ENCODE data around the gene PRRC2A.

The PRRC2A gene

GRCh38 chr6:31620586-31621319 is at the start of gene PRRC2A:
Gene PRRC2A, plus strand, starts transcription at chr6:31620715. Its CDS starts 2,075 bp downstream, at chr6:31622790.
- peak in 42 of 58 donors; percentile 46 to 100 (median 78) for DNase-seq

GRCh38 chr6:31572041-31572911 is 48.2 kb upstream of the PRRC2A start, which contains the start of gene LTA:
Gene LTA, plus strand, starts transcription at chr6:31572289. Its CDS starts 454 bp downstream, at chr6:31572743.
- DNase-seq = no peak

GRCh38 chr6:31573239-31574105 is 47.0 kb upstream of the PRRC2A start:
- DNase-seq = no peak

GRCh38 chr6:31574106-31575061 is 46.1 kb upstream of the PRRC2A start:
- DNase-seq = no peak

GRCh38 chr6:31575335-31575901 is 45.1 kb upstream of the PRRC2A start, which contains the start of gene TNF:
Gene TNF, plus strand, starts transcription at chr6:31575565. Its CDS starts 177 bp downstream, at chr6:31575742.
- peak in 13 of 58 donors; percentile 1 to 35 (median 13) for DNase-seq

DNA sequence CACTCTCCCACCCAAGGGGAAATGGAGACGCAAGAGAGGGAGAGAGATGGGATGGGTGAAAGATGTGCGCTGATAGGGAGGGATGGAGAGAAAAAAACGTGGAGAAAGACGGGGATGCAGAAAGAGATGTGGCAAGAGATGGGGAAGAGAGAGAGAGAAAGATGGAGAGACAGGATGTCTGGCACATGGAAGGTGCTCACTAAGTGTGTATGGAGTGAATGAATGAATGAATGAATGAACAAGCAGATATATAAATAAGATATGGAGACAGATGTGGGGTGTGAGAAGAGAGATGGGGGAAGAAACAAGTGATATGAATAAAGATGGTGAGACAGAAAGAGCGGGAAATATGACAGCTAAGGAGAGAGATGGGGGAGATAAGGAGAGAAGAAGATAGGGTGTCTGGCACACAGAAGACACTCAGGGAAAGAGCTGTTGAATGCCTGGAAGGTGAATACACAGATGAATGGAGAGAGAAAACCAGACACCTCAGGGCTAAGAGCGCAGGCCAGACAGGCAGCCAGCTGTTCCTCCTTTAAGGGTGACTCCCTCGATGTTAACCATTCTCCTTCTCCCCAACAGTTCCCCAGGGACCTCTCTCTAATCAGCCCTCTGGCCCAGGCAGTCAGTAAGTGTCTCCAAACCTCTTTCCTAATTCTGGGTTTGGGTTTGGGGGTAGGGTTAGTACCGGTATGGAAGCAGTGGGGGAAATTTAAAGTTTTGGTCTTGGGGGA is 44.4 kb upstream of the PRRC2A start:
- DNase-seq = no peak

DNA sequence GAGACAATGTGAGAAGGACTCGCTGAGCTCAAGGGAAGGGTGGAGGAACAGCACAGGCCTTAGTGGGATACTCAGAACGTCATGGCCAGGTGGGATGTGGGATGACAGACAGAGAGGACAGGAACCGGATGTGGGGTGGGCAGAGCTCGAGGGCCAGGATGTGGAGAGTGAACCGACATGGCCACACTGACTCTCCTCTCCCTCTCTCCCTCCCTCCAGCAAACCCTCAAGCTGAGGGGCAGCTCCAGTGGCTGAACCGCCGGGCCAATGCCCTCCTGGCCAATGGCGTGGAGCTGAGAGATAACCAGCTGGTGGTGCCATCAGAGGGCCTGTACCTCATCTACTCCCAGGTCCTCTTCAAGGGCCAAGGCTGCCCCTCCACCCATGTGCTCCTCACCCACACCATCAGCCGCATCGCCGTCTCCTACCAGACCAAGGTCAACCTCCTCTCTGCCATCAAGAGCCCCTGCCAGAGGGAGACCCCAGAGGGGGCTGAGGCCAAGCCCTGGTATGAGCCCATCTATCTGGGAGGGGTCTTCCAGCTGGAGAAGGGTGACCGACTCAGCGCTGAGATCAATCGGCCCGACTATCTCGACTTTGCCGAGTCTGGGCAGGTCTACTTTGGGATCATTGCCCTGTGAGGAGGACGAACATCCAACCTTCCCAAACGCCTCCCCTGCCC is 43.5 kb upstream of the PRRC2A start:
- DNase-seq = peak in 1 of 58 donors; percentile 80

DNA sequence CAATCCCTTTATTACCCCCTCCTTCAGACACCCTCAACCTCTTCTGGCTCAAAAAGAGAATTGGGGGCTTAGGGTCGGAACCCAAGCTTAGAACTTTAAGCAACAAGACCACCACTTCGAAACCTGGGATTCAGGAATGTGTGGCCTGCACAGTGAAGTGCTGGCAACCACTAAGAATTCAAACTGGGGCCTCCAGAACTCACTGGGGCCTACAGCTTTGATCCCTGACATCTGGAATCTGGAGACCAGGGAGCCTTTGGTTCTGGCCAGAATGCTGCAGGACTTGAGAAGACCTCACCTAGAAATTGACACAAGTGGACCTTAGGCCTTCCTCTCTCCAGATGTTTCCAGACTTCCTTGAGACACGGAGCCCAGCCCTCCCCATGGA is 42.9 kb upstream of the PRRC2A start:
- DNase-seq = no peak

DNA sequence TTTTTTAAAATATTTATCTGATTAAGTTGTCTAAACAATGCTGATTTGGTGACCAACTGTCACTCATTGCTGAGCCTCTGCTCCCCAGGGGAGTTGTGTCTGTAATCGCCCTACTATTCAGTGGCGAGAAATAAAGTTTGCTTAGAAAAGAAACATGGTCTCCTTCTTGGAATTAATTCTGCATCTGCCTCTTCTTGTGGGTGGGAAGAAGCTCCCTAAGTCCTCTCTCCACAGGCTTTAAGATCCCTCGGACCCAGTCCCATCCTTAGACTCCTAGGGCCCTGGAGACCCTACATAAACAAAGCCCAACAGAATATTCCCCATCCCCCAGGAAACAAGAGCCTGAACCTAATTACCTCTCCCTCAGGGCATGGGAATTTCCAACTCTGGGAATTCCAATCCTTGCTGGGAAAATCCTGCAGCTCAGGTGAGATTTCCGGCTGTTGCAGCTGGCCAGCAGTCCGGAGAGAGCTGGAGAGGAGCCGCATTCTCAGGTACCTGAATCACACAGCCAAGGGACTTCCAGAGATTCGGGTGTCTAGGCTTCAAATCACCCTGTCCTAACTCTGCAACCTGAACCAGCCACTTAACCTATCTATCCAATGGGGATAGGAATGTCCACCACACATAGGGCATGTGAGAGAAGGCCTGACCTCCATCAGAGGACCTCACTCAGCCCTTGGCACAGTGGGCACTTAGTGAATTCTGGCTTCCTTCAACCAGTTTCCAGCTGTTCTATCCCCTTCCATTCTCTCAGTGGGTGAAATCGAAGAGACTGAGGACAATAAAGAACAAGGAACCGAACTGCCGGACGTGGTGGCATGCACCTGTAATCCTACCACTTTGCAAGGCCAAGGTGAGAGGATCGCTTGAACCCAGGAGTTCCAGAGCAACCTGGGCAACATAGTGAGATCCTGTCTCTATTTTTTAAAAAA is 42.1 kb upstream of the PRRC2A start:
- no peak for DNase-seq

GRCh38 chr6:31579119-31579505 is 41.4 kb upstream of the PRRC2A start:
- DNase-seq = no peak

DNA sequence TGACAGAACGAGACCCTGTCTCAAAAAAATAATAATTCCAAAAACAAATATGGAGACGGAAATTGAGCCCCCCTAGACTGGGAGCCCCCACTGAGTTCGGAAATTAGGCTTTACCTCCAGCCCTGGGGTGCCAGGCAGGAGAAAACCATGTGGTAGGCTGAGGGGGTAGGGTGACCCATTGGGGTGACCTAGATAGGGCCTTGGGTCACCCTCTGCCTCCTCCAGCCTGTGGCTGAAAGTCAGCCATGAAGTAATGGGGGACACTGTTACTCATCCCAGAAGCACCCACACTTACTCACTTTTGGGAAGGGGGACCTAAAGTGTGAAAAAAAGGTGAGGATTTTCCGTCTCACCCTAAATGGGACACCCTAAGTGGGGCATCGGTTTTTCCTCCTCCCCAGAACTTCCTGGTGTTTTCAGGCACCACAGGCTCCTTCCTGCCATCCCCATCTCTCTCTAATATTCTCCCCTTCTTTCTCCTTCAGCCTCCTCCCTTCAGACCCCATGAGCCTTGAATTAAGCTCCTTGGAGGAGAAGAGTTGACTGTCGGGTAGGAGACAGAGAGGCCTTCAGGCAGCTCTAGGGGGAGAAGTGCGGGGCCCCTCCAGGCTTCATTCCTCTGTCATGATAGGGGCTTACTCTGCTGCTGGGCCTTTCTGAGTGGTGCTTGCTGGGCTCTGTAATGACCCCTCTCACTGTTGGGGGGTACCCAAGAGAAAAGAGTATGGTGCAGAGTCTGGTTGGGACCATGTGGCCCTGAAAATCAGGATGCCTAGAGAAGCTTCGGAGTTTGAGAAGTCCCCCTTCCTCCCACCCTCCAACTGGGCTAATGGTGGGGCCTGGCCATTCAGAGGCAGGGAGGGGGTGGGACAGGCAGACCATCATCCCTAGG is 40.7 kb upstream of the PRRC2A start:
- DNase-seq = no peak

GRCh38 chr6:31580438-31580740 is 40.1 kb upstream of the PRRC2A start:
- DNase-seq = no peak

- DNase-seq = peak in 57 of 58 donors; percentile 14 to 90 (median 73)
Measured at GRCh38 chr6:31580807-31581433, 39.6 kb upstream of the PRRC2A start.

DNA sequence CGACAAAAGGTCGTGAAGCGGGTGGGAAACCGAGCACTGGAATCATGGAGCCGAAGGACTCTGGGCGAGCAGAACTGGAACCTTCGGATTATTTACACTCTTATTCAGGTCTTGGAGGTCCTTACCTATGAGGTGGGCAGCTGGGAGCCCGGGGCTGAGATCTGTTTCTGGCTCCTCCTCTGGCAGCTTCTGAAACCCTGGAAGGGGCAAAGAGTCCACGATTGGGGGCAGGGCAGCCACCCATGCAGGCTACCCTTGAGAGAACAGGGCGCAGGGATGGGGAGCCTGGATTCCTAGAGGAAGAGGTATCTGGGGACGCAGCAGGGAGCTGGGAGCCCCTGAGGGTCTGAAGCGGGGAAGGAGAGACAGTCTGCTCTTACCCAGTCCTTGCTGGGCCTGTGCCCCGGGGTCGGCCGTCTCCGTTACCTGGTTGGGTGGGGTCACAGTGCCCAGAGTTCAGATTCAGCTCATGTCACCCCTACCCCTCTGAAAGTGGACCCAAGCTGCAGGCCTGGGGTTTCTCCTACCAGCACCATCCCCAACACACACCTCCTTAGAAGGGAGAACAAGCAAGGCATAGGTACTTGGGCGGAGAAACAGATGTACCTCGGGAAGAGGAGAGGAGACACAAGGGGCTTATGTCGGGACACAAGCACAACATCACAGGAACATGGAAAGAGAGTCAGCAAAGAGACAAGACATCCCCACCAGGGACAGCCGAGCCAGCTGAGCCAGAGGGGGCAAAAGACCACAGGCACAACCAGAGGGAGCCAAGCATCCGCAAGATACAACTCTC is 38.9 kb upstream of the PRRC2A start:
- peak in 6 of 58 donors; percentile 9 to 36 (median 26) for DNase-seq

GRCh38 chr6:31582230-31582643 is 38.3 kb upstream of the PRRC2A start, which contains the start of gene LTB:
Gene LTB, minus strand, starts transcription at chr6:31582424. Its CDS starts 7 bp downstream, at chr6:31582417.
- DNase-seq = no peak
